ENCODE data around the gene MAGI2.

Gene MAGI2

GRCh38 chr7:78571292-78571691 is 882.2 kb downstream of the MAGI2 start:
- Mint-ChIP-seq H3K9me3 (no peaks in the 10 kb centered on the region), H3K4me1 (no peaks in the 10 kb centered on the region), H3K36me3 (ENCODE audit: low read depth) (no peaks in the 10 kb centered on the region), H3K27ac (no peak overlapping the region), H3K4me3 (no peak overlapping the region), H3K27me3 (no peaks in the 10 kb centered on the region)
- ATAC-seq (no peak), DNase-seq (no peak)

- DNase-seq (no peak), ATAC-seq (no peak)
- Mint-ChIP-seq H3K27ac (no peak overlapping the region), H3K36me3 (ENCODE audit: low read depth) (no peaks in the 10 kb centered on the region), H3K4me1 (no peaks in the 10 kb centered on the region), H3K9me3 (no peaks in the 10 kb centered on the region), H3K27me3 (no peaks in the 10 kb centered on the region), H3K4me3 (no peak overlapping the region)
Observed at GRCh38 chr7:78568690-78569089, 884.8 kb downstream of the MAGI2 start.

- H3K9me3 Mint-ChIP-seq, result no peaks in the 10 kb centered on the region
- ATAC-seq (no peak), DNase-seq (no peak)
- no peak overlapping the region for H3K27ac Mint-ChIP-seq
- no peak overlapping the region for H3K4me3 Mint-ChIP-seq
- H3K4me1 Mint-ChIP-seq, result no peaks in the 10 kb centered on the region
- H3K27me3 Mint-ChIP-seq, result no peaks in the 10 kb centered on the region
- H3K36me3 Mint-ChIP-seq (ENCODE audit: low read depth), result no peaks in the 10 kb centered on the region
Observed at GRCh38 chr7:78567836-78568235, 885.6 kb downstream of the MAGI2 start.

- Mint-ChIP-seq H3K36me3 (ENCODE audit: low read depth) (no peaks in the 10 kb centered on the region), H3K4me1 (no peaks in the 10 kb centered on the region), H3K27me3 (no peaks in the 10 kb centered on the region), H3K9me3 (no peaks in the 10 kb centered on the region), H3K4me3 (no peak overlapping the region), H3K27ac (no peak overlapping the region)
- no peak for ATAC-seq
- DNase-seq, result no peak
Observed at GRCh38 chr7:78565784-78566183, 887.7 kb downstream of the MAGI2 start.

GRCh38 chr7:78563191-78563590 is 890.3 kb downstream of the MAGI2 start:
- Mint-ChIP-seq H3K36me3 (ENCODE audit: low read depth) (no peaks in the 10 kb centered on the region), H3K27ac (no peak overlapping the region), H3K27me3 (no peaks in the 10 kb centered on the region), H3K4me3 (no peak overlapping the region), H3K4me1 (no peaks in the 10 kb centered on the region), H3K9me3 (no peaks in the 10 kb centered on the region)
- DNase-seq (no peak), ATAC-seq (no peak)

DNA sequence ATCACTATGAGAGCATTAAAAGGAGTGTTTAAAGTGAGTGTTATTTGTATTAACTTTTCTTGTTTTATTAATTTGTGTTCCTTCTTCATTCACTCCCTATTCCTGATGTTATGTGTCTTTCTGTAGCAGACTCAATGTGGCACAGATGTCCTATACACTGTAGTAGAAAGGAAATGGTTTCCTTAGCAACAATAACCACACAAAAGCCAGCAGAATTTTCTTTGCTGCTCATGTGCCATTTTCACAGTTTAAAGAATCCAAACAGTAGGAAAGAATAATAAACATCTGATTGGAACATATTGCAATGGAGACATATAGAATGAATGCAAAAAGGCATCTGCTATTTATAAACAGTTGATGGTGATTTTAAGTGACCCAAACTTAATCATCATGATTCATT is 891.3 kb downstream of the MAGI2 start:
- H3K36me3 Mint-ChIP-seq (ENCODE audit: low read depth), result no peaks in the 10 kb centered on the region
- H3K27me3 Mint-ChIP-seq, result no peaks in the 10 kb centered on the region
- no peak overlapping the region for H3K27ac Mint-ChIP-seq
- ATAC-seq (no peak), DNase-seq (no peak)
- no peaks in the 10 kb centered on the region for H3K4me1 Mint-ChIP-seq
- no peak overlapping the region for H3K4me3 Mint-ChIP-seq
- no peaks in the 10 kb centered on the region for H3K9me3 Mint-ChIP-seq

DNA sequence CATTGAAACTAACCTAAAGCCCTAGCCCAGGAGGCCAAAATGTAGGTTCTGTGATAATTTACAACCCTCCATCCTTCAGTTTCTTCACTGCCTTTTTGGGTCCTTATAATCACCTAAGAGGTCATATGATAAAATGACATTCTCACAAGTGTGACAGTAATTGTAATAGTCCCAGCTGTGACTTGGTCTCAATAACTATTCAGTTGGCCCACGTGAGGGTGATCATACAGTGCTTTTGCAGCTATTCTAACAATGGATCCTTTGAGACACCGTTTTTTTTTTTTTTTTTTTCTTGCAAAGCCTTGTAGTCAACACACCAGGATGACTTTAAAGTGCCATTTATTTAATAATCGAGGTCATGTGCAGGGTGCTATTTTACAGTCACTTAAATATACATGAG is 894.9 kb downstream of the MAGI2 start:
- Mint-ChIP-seq H3K9me3 (no peaks in the 10 kb centered on the region), H3K36me3 (ENCODE audit: low read depth) (no peaks in the 10 kb centered on the region), H3K4me1 (no peaks in the 10 kb centered on the region), H3K4me3 (no peak overlapping the region), H3K27me3 (no peaks in the 10 kb centered on the region), H3K27ac (no peak overlapping the region)
- ATAC-seq, result no peak
- no peak for DNase-seq

GRCh38 chr7:78543976-78544375 is 909.5 kb downstream of the MAGI2 start:
- Mint-ChIP-seq H3K27ac (no peak overlapping the region), H3K4me3 (no peak overlapping the region), H3K27me3 (no peaks in the 10 kb centered on the region), H3K4me1 (no peaks in the 10 kb centered on the region), H3K9me3 (no peaks in the 10 kb centered on the region), H3K36me3 (ENCODE audit: low read depth) (no peaks in the 10 kb centered on the region)
- ATAC-seq, result no peak
- no peak for DNase-seq

DNA sequence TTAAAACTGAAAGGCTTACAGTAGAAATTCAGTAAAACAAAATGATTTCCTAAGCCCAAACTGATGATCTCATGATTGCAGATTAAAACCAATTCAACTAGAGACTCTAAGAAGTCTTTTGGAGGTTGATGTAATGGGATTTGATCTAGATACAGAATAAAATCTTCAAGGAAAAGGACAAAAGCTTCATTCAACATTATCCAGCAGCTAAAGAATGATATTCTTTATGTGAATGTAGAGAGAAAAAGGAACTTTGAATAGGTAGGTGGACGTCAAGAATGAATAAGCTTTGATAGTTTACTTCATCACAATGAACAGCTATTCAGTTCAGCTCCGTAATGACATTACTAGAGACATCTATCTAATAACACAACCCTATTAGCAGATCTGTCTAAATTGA is 910.5 kb downstream of the MAGI2 start:
- Mint-ChIP-seq H3K4me3 (no peak overlapping the region), H3K27ac (no peak overlapping the region), H3K36me3 (ENCODE audit: low read depth) (no peaks in the 10 kb centered on the region)

GRCh38 chr7:78542541-78542940 is 910.9 kb downstream of the MAGI2 start:
- no peaks in the 10 kb centered on the region for H3K4me1 Mint-ChIP-seq
- DNase-seq (no peak), ATAC-seq (no peak)
- H3K4me3 Mint-ChIP-seq, result no peak overlapping the region
- H3K9me3 Mint-ChIP-seq, result peaks cover 8% of the 10 kb centered on the region
- H3K36me3 Mint-ChIP-seq (ENCODE audit: low read depth), result no peaks in the 10 kb centered on the region
- H3K27me3 Mint-ChIP-seq, result no peaks in the 10 kb centered on the region
- H3K27ac Mint-ChIP-seq, result no peak overlapping the region

More for the DNA sequence above, 910.5 kb downstream of the MAGI2 start:
- DNase-seq (no peak), ATAC-seq (no peak)
- H3K4me1 Mint-ChIP-seq, result no peaks in the 10 kb centered on the region
- H3K9me3 Mint-ChIP-seq, result peaks cover 4% of the 10 kb centered on the region
- H3K27me3 Mint-ChIP-seq, result no peaks in the 10 kb centered on the region

DNA sequence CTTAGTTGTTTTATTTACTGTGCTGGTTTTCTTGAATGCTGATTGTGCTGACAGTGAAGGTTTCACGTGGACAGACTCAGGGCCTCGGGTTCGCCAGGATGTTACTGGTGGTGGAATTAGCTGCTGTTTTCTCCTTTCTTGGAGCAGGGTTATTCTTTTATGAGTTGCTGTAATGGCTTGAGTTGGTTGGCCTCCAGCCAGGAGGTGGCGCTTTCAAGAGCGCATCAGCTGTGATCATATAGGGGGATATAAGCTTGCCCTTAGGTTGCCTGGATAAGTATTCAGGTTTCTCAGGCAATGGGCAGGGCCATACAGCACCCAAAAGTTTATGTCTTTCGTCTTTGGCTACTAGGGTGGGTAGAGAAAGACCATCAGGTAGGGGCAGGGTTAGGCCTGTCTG is 913.6 kb downstream of the MAGI2 start:
- H3K9me3 Mint-ChIP-seq, result peaks cover 15% of the 10 kb centered on the region
- no peaks in the 10 kb centered on the region for H3K4me1 Mint-ChIP-seq
- no peak overlapping the region for H3K4me3 Mint-ChIP-seq
- H3K27me3 Mint-ChIP-seq, result no peaks in the 10 kb centered on the region
- no peak overlapping the region for H3K27ac Mint-ChIP-seq
- DNase-seq (no peak), ATAC-seq (no peak)
- H3K36me3 Mint-ChIP-seq (ENCODE audit: low read depth), result no peaks in the 10 kb centered on the region

GRCh38 chr7:78535655-78536054 is 917.8 kb downstream of the MAGI2 start:
- H3K36me3 Mint-ChIP-seq (ENCODE audit: low read depth), result no peaks in the 10 kb centered on the region
- H3K9me3 Mint-ChIP-seq, result peaks cover 18% of the 10 kb centered on the region
- DNase-seq (no peak), ATAC-seq (no peak)
- no peaks in the 10 kb centered on the region for H3K4me1 Mint-ChIP-seq
- no peaks in the 10 kb centered on the region for H3K27me3 Mint-ChIP-seq
- H3K4me3 Mint-ChIP-seq, result no peak overlapping the region
- no peak overlapping the region for H3K27ac Mint-ChIP-seq

DNA sequence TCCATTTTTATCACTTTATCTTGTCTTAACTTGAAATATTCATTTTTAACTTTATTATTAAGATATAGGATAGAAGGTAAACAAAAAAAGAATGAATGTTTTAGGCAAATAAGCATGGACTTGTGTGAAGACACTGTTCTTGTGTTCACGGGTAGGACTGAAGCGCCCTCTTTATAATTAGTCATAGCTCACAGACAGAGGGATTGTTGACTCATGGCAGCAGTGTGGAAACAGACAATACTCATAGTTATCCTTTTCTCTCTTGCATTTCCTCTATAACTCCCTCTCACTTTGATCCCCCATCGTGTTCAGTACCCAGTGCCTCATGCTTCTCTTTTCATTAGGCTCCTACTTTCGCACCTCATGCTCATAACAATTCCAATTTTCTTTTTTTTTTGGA is 923.1 kb downstream of the MAGI2 start:
- Mint-ChIP-seq H3K4me3 (no peak overlapping the region), H3K27ac (no peak overlapping the region), H3K4me1 (no peaks in the 10 kb centered on the region), H3K9me3 (peaks cover 8% of the 10 kb centered on the region), H3K27me3 (no peaks in the 10 kb centered on the region), H3K36me3 (ENCODE audit: low read depth) (no peaks in the 10 kb centered on the region)
- DNase-seq, result no peak
- ATAC-seq, result no peak

DNA sequence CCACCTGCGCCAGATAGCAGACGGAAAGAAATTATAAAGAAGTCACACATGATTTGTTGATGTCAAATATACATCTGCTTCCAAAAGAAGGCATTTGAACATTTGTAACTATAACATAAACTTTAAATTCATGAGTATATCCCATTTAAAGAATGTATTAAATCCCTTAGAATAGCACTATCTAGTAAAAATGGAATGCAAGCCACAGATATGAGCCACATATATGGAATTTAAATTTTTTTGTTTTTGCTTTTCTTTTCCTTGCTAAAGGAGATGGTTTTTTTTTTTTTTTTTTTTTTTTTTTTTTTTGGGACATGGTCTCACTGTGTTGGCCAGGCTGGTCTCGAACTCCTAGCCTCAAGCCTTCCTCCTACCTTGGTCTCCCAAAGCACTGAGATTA is 924.1 kb downstream of the MAGI2 start:
- Mint-ChIP-seq H3K9me3 (peaks cover 8% of the 10 kb centered on the region), H3K27ac (no peak overlapping the region), H3K4me1 (no peaks in the 10 kb centered on the region), H3K27me3 (no peaks in the 10 kb centered on the region), H3K4me3 (no peak overlapping the region), H3K36me3 (ENCODE audit: low read depth) (no peaks in the 10 kb centered on the region)
- no peak for DNase-seq
- ATAC-seq, result no peak

- Mint-ChIP-seq H3K4me3 (no peak overlapping the region), H3K36me3 (ENCODE audit: low read depth) (no peaks in the 10 kb centered on the region), H3K4me1 (no peaks in the 10 kb centered on the region), H3K27ac (no peak overlapping the region), H3K27me3 (no peaks in the 10 kb centered on the region), H3K9me3 (peaks cover 8% of the 10 kb centered on the region)
- DNase-seq (no peak), ATAC-seq (no peak)
Observed at GRCh38 chr7:78528964-78529363, 924.5 kb downstream of the MAGI2 start.

DNA sequence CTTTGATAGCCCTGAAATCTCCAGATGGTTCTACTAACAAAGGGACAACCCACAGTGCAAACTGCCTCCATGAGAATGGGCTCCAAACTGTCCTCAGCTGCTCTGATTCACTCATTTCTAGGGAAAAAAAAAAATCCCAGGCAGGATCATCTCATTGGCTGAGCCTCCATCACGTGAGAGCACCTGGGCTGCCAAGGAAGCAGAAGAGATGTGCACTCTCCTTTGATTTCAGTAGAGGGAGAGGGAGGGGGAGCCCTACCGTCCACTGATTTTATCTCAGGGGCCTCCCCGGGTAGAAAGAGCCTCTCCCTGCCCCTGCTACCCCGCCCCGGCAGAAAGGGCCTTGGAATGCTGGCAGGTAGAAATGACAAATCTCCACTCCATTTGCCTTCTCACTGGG is 929.5 kb downstream of the MAGI2 start:
- ATAC-seq, result no peak
- no peaks in the 10 kb centered on the region for H3K27me3 Mint-ChIP-seq
- no peaks in the 10 kb centered on the region for H3K4me1 Mint-ChIP-seq

More for the DNA sequence above, 929.5 kb downstream of the MAGI2 start:
- no peak overlapping the region for H3K4me3 Mint-ChIP-seq
- H3K27ac Mint-ChIP-seq, result no peak overlapping the region
- no peak for DNase-seq
- no peaks in the 10 kb centered on the region for H3K9me3 Mint-ChIP-seq
- no peaks in the 10 kb centered on the region for H3K36me3 Mint-ChIP-seq (ENCODE audit: low read depth)

Data from activated naive CD8-positive, alpha-beta T cell treated with anti-CD3 and anti-CD28 coated beads, Interleukin-2, amount 50 U/mL, for 24 hours (primary cell).